ENCODE data around the gene PNLDC1. TPM values are rescaled to one million over a fixed set of nuclear protein-coding genes. Genes with fewer than 3 reads are reported as not detected.
A peak's percentile ranks its signal among the peaks of the same experiment; 100 is the strongest.
"Not testable (repeated sequence)": the region's sequence is repeated elsewhere in the genome, so short reads cannot be mapped to it uniquely, and the experiment has no call there.

PNLDC1 gene
- total RNA-seq, 1 experiment from 2014 or later = 0.20 TPM

DNA sequence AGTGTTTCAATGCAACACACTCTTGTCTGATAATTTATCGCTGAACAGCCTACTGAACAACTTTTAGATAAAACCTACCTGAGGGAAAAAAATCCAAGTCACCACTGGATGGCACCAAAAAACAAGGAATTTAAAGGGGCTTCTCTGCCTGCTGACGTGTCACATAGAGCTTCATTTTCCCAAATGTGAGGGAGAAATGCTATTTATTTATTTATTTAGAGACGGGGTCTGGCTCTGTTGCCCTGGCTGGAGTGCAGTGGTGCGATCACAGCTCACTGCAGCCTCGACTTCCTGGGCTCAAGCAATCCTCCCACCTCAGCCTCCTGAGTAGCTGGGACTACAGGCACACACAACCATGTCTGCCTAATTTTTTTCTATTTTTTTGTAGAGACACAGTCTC is 63.3 kb downstream of the PNLDC1 start:
- H3K9me2 ChIP-seq (ENCODE audit: insufficient read depth); H2AFZ ChIP-seq; H3K36me3 ChIP-seq (ENCODE audit: low read depth); H3K27ac ChIP-seq; H3K9me3 ChIP-seq (ENCODE audit: insufficient read depth, low read depth); H3K4me2 ChIP-seq; H3K4me3 ChIP-seq; H4K20me1 ChIP-seq (ENCODE audit: insufficient read depth); H3F3A ChIP-seq (ENCODE audit: insufficient read depth, low read depth); POLR2A ChIA-PET (ENCODE audit: unreplicated experiment); H3K4me1 ChIP-seq (replicated peaks; ENCODE audit: insufficient read depth); BruUV-seq (replicated peaks); H3K79me2 ChIP-seq (ENCODE audit: low read depth): not testable (repeated sequence)
- CTCF ChIA-PET = interaction anchor here (0.6 to 0.7 kb wide), 5 partner anchors 34 to 871 kb away, joined by 3 to 6 read pairs (median 3); no protein-coding TSS in a partner anchor
- DNase-seq = peak; percentile 19 to 43
- TF ChIP-seq, protein P1, sequence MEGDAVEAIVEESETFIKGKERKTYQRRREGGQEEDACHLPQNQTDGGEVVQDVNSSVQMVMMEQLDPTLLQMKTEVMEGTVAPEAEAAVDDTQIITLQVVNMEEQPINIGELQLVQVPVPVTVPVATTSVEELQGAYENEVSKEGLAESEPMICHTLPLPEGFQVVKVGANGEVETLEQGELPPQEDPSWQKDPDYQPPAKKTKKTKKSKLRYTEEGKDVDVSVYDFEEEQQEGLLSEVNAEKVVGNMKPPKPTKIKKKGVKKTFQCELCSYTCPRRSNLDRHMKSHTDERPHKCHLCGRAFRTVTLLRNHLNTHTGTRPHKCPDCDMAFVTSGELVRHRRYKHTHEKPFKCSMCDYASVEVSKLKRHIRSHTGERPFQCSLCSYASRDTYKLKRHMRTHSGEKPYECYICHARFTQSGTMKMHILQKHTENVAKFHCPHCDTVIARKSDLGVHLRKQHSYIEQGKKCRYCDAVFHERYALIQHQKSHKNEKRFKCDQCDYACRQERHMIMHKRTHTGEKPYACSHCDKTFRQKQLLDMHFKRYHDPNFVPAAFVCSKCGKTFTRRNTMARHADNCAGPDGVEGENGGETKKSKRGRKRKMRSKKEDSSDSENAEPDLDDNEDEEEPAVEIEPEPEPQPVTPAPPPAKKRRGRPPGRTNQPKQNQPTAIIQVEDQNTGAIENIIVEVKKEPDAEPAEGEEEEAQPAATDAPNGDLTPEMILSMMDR (conservative IDR thresholded peaks at IDR 0.05) = peak; percentile 63
- intact Hi-C loops (cut with micrococcal nuclease; ENCODE audit: unreplicated experiment) = loop anchor here (1.0 to 10.0 kb wide), 3 partner anchors 275 to 1511 kb away; no protein-coding TSS in a partner anchor
- peaks cover 14% of the 10 kb centered on the region; the same call in 1 of the 2 replicates for H3K27me3 ChIP-seq (ENCODE audit: insufficient read depth, low read depth)

DNA sequence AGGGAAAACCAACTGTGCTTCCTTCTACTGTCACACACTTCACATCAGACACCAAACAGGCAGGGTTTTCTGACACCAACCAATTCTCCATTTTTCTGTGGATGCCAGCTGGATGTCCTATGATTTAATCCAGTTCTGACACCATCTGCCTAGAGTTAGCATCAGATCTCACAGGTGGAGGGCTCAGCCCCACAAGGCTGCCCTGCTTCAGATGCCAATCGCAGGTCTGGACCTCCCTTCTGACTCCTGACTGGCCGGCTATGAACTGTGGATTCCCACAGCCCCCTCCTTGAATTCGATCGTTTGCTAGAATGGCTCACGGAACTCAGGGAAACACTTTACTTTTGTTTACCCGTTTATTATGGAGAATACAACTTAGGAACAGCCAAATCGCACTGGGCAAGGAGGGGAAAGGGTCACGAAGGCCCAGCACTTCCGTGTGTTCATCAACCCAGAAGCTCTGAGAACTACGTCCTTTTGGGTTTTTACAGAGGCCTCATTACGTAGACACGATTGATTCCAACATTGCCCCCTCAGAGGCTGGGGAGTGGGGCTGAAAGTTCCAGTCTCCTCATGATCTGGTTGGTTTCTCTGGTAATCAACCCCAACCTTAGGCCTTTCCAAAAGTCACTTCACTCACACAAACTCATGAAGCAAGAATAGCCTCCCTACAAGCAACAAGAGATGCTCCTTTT is 65.3 kb downstream of the PNLDC1 start:
- no peak for DNase-seq
- Histone ChIP-seq H3K79me2 (ENCODE audit: low read depth) (no peaks in the 10 kb centered on the region), H3K27ac (no peak overlapping the region), H3K27me3 (ENCODE audit: insufficient read depth, low read depth) (peaks cover 12% of the 10 kb centered on the region; the same call in 1 of the 2 replicates), H4K20me1 (ENCODE audit: insufficient read depth) (no peaks in the 10 kb centered on the region), H3K4me2 (no peak overlapping the region), H3K36me3 (ENCODE audit: low read depth) (no peaks in the 10 kb centered on the region), H3K9me3 (ENCODE audit: insufficient read depth, low read depth) (no peaks in the 10 kb centered on the region), H3F3A (ENCODE audit: insufficient read depth, low read depth) (no peaks in the 10 kb centered on the region), H3K4me3 (no peak overlapping the region), H3K4me1 (replicated peaks; ENCODE audit: insufficient read depth) (no peaks in the 10 kb centered on the region), H3K9me2 (ENCODE audit: insufficient read depth) (no peaks in the 10 kb centered on the region), H2AFZ (no peak overlapping the region)
- TF ChIP-seq EZH2 (IDR thresholded peaks at IDR 0.05; ENCODE audit: low read depth) = no peak
- TF ChIP-seq, protein P1 (conservative IDR thresholded peaks at IDR 0.05) = no peak
- ChIA-PET CTCF (no interaction called here), POLR2A (ENCODE audit: unreplicated experiment) (no interaction called here)
- intact Hi-C loops (cut with micrococcal nuclease; ENCODE audit: unreplicated experiment) = loop anchor here (10.0 kb wide), 1 partner anchor 1509 kb away; no protein-coding TSS in a partner anchor
- no TSS peak for BruUV-seq (replicated peaks)

DNA sequence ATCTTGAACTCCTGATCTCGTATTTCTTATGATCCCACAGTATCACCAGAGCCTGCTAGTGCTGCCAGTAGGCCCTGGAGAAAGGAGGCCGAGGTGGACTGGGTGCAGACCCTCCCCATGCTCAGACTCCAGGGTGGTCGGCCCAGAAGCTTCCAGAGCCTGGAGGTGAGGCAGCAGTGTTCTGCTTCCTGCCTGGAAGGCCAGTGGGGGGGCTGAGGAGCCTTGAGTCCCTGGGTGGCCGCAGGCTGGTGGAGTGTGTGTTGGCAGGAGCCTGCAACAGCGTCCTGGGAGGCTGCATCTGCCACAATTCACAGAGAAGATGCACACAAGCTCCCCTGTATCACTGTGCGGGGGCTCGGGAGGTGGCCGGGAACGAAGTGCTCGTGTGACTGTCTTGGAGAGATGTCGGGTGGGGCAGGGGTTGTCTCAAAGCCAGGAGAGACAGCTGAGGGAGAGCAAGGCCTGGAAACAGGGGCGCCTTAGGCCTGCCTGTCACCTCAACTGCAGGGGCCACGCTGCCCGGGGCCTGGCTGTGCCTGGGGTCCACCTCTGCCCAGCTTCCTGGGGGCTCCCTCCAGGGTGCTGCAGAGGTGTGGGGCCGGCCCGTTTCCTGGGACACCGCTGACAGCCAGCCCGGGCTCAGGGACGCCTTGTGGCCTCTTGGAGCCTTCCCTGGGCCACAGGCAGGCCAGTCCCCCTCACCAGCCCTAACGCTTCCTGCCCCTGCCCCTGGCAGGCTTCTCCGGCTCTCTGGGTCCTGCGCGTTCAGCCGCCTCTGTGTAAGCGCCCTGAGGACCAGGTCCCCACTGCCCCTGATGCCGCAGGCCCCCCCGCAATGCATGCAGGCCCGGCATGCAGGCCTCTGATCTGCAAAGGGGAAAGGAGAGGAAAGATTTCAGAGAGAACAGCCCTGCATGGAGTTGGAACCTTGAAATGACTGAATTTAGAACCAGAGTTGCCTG is 66.5 kb downstream of the PNLDC1 start:
- no TSS peak for BruUV-seq (replicated peaks)
- no peaks in the 10 kb centered on the region for H4K20me1 ChIP-seq (ENCODE audit: insufficient read depth)
- POLR2A ChIA-PET (ENCODE audit: unreplicated experiment) = no interaction called here

More for the DNA sequence above, 66.5 kb downstream of the PNLDC1 start:
- Histone ChIP-seq H2AFZ (no peak overlapping the region), H3K4me3 (no peak overlapping the region), H3K4me1 (replicated peaks; ENCODE audit: insufficient read depth) (no peaks in the 10 kb centered on the region), H3K9me3 (ENCODE audit: insufficient read depth, low read depth) (no peaks in the 10 kb centered on the region), H3K27me3 (ENCODE audit: insufficient read depth, low read depth) (peaks cover 15% of the 10 kb centered on the region; the same call in 1 of the 2 replicates), H3K4me2 (no peak overlapping the region), H3K27ac (no peak overlapping the region), H3K79me2 (ENCODE audit: low read depth) (no peaks in the 10 kb centered on the region), H3K36me3 (ENCODE audit: low read depth) (no peaks in the 10 kb centered on the region), H3K9me2 (ENCODE audit: insufficient read depth) (no peaks in the 10 kb centered on the region), H3F3A (ENCODE audit: insufficient read depth, low read depth) (no peaks in the 10 kb centered on the region)
- no peak for TF ChIP-seq EZH2 (IDR thresholded peaks at IDR 0.05; ENCODE audit: low read depth)
- TF ChIP-seq, protein P1 (conservative IDR thresholded peaks at IDR 0.05) = no peak
- no peak for DNase-seq
- intact Hi-C loops (cut with micrococcal nuclease; ENCODE audit: unreplicated experiment) = loop anchor here (10.0 kb wide), 1 partner anchor 1508 kb away; no protein-coding TSS in a partner anchor
- CTCF ChIA-PET = no interaction called here

Measured in PC-9 (cell line).